NCI-H2081 treated with DMSO at 0.1 percent for 48 hours (cell line): ENCODE data around the gene GNAQ.

ENCODE experiments used
- DNase-seq: peaks from one replicate; lab custom pipeline; 2025; lab: John Stamatoyannopoulos, UW

Gene GNAQ

GRCh38 chr9:78001946-78002731 is 29.5 kb downstream of the GNAQ start:
- no peak for DNase-seq

GRCh38 chr9:78000221-78000620 is 31.4 kb downstream of the GNAQ start:
- no peak for DNase-seq

GRCh38 chr9:77999231-77999631 is 32.4 kb downstream of the GNAQ start:
- DNase-seq: no peak

GRCh38 chr9:77997611-77998284 is 33.9 kb downstream of the GNAQ start:
- no peak for DNase-seq

DNA sequence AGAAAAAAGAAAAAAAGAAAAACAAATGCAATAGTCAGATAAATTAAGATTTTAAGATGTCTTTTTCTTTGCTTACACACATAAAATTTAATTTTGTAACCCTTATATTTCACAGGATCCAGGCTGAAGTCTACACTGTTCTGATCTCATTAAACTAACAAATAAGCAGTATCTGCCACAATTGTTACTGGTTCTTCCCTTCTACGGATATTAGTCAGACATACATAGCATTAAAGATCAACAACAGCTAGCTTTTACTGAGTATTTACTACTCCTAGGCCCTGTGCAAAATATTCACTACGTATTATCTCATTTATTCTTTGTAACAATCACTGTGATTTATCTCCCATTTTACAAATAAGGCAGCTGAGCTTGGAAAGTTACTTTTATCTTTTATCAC is 34.9 kb downstream of the GNAQ start:
- no peak for DNase-seq

DNA sequence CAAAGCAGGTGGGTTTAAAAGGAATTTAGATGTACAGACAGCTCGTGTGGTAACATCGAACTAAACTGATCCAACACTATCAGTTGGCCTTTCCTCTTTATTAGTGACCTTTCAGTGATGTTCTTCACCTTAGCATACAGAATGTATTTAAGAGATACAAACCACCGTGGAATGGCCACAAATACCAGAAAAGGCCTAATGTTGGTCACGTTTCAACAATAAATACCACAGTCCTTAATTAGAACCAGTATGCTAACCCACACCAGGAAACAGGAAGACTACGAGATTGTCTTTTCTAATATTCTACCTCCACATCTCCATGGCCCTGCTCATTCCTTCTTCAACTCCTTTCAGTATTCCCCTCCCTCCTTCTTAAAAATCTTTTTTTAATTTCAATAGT is 40.4 kb downstream of the GNAQ start:
- DNase-seq: no peak

DNA sequence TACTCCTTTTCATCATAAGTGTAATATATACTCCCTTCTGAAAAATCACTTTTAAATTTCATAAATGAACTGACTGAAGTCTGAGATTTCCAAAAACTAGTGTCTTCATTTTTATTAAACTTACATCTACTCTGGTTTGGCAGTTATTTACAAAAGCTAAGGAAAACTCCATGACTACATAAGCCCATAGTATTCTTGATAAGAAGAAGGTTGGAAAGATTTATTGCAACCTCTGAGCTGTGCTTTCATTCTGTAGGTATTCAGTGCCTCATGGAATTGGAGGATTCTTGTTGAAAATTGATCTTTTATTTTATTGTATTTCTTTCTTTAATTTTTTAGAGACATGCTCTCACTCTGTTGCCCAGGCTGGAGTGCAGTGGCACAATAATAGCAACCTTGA is 41.7 kb downstream of the GNAQ start:
- DNase-seq: no peak

DNA sequence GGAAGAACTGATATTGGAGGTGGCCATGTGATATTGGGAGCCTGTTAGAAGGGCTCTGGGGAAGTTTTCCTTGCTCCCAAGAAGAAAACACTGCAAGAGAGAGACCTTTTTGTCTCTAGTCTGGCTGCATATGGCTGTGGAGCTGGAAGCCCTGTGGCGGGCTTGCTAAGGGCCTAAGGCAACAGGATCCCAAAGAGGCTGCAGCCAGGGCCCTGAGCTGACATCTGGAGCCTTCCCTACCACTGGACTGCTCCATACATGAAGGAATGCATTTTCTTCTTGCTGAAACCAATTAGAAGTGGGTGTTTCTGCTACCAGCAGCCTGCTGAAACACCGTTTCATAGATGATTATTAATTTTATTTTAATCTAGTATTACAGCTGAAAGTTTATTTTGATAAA is 42.2 kb downstream of the GNAQ start:
- DNase-seq: no peak

- no peak for DNase-seq
These were observed 43.0 kb downstream of the GNAQ start for GRCh38 chr9:77988630-77989029.

- no peak for DNase-seq
These were observed 43.6 kb downstream of the GNAQ start for GRCh38 chr9:77987880-77988525.

DNA sequence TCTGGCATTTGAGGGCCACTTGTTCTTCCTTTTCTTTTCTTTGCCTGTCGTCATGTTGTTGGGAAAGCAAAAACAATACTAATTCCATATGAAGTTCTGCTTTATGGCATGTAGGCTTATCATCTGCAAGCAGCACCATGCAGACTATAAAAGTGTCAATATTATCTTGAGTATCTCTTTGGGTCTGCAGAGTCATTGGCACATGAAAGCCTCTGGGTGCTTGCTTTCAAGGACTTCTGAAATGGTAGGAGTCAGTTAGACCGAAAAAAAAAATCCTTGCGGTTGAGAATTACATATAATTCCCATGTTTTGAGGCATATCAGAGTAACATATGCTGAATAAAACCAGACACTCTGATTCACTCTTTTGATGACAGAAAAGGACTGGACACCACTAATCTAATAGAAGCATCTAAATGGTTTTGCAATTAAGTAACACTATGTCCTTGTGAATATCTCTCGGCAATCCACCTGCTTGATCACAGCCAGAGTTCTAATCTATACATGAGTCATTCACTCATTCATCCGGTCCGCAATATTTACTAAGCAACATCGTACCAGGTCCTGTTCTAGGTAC is 44.4 kb downstream of the GNAQ start:
- DNase-seq: no peak

- no peak for DNase-seq
These were observed 45.6 kb downstream of the GNAQ start for GRCh38 chr9:77985996-77986395.

DNA sequence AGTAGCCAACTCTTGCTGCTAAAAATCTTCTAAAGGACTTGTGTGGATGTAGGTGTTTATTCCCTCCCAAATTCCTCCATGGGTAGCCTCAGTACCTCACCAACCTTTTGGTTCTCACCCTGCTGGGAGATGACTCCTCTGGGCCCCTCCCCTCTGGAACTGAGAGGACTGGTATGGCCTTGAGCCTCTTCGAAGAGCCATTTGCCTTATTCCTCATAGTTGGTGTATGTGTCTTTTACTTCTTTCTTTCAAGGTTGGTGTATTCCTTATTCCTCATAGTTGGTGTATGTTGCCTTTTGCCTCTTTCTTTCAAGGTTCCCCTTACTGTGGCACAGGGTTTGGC is 48.3 kb downstream of the GNAQ start:
- no peak for DNase-seq

DNA sequence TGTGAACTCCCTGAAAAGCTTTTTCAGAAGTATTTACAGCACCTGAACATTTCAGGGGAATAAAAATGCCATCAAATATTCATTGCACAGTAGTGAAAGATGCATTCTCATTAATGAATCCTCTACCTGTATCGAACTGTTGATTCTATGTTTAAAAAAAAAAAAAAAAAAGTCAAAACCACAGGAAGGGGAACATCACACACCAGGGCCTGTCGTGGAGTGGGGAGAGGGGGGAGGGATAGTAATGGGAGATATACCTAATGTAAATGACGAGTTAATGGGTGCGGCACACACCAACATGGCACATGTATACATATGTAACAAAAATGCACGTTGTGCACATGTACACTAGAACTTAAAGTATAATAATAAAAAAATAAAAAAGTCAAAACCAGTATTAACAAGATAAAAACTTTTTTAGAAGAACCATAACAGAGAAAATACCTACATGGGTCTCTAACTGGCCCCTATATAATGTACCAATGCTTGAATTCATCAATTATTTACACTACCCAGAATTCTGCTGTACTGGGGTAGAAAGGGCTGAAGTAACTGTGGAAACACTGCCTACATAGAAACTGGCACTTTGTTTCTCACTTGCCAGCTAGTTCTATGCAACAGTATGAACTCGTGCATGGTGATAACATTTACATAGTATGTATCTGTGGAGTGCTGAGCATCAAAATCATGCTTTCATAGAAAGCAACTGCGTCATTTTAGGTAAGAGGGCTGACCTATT is 48.9 kb downstream of the GNAQ start:
- DNase-seq: no peak

DNA sequence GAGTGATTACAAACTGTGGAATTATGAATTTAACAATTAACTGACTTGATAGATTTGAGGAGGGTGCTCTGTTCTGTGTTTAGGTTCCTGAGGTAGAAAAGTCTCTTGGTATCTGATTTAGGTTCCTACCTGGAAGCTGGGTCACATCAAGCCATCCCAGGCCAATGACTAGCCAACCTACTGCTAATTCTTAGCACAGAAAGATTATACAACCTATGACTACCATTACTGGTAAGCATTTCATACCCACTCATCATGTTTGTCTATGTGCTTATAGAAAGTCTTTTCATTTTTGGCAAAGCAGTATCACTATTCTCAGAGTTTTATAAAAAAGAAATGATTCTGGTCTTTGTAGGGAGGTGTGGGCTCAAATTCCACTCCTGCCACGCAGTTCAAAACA is 49.7 kb downstream of the GNAQ start:
- no peak for DNase-seq

GRCh38 chr9:77981332-77981731 is 50.3 kb downstream of the GNAQ start:
- DNase-seq: no peak

- DNase-seq: no peak
These were observed 51.0 kb downstream of the GNAQ start for GRCh38 chr9:77980622-77981021.

GRCh38 chr9:77978086-77978781 is 53.4 kb downstream of the GNAQ start:
- peak; percentile 43 for DNase-seq

DNA sequence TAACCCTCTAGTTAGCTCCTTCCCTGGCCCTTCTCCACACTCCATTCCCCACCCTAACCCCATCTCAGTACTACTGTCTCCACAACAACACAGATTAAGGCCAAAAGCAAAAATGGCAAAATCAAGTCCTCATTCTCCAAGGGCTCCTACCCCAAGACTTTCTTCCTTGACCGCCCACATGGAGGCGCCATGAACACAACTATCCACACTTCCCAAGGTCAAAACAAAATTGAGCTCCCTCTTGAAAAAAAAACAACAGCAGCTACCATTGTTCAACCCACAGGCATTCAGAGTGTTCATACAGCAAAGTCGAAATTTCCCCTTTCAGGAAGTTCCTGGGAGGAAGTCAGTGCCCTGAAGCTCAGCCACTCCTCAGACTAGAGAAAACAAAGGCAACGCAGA is 54.4 kb downstream of the GNAQ start:
- DNase-seq: no peak

GRCh38 chr9:77975806-77976205 is 55.8 kb downstream of the GNAQ start:
- no peak for DNase-seq

DNA sequence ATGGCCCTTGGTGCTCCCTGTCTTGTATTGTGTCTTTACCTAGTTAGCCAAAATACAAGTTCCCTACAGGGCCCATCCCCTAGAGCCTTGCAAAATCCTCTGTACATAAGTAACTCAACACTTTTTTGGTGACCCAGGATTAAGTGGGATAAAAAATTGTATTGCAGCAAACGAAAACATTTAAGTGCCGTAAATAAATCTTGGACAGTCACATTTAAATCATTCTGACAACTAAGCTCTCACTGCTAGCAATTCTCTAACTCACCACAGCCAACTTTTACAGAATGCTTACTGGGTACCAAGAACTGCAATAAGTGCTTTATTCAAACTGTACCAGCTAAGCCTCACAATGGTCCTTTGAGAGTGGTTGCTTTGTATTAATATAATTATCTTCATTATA is 56.6 kb downstream of the GNAQ start:
- DNase-seq: no peak

DNA sequence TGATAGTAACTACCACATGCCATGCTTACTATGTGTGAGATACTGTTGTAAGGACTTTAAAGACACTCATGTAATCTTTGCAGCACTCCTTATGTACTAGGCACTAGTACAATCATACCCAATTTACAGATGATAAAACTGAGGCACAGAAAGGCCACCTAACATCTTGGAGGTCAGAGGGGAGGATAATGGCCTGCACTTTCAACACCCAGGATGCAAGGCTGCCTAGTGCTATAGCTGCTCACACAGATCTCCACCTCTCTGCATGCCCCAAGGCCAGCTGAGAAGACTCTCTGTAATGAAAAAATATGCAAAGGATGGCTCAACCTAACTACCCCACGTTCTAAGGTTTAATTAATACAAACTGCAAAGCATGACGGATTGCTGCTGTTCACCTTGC is 57.2 kb downstream of the GNAQ start:
- no peak for DNase-seq
